ENCODE results near the gene EPB41L3.

The EPB41L3 gene

DNA sequence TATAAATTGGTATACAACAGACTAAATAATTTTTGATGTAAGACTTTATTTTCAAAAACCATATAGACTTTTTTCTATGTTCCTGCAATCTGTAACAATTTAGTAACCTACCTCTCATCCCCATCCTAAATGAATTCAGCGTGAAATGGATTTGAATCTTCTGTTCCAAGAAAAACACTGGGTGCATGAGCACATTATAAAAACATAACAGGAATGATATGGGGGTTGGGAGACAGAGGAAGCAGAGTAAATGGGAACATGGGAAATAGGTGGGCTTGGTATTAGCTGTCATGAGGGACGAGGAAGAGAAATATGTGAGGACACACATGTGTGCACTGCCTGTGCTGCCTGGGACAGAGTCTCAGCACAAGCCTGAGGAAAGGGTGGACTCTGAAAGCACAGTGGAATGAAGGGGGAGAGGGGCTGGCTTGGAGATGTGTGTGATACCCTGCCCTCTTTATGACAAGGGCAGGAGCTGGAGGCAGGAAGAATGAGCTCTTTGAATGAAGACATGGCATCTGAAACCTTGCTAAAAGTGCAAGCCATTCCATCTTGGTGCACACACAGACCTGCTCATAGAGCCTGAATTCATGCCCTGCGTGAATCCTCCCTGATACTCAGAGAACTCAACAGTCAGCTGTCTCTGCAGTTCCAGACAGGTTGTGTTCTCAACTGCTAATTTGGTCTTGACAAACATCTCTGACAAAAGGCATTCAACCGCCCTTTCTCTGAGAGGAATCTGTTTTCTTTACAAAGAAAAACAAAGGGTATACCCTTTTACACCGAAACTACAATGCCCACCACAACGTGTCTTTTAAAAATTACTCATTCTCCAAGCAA is 66.6 kb downstream of the EPB41L3 start:
- H3K4me1 Mint-ChIP-seq = no peaks in the 10 kb centered on the region
- ATAC-seq (replicated peaks; ENCODE audit: extremely low read depth, poor library complexity, severe bottlenecking) = no peak
- H3K9me3 Mint-ChIP-seq = no peaks in the 10 kb centered on the region
- H3K27ac Mint-ChIP-seq (ENCODE audit: low read depth) = no peak overlapping the region
- no peaks in the 10 kb centered on the region for H3K36me3 Mint-ChIP-seq (ENCODE audit: insufficient read depth)
- DNase-seq (ENCODE audit: low spot score in 2 of 2) = no peak
- no peak overlapping the region for H3K4me3 Mint-ChIP-seq
- H3K27me3 Mint-ChIP-seq = peaks cover 9% of the 10 kb centered on the region

DNA sequence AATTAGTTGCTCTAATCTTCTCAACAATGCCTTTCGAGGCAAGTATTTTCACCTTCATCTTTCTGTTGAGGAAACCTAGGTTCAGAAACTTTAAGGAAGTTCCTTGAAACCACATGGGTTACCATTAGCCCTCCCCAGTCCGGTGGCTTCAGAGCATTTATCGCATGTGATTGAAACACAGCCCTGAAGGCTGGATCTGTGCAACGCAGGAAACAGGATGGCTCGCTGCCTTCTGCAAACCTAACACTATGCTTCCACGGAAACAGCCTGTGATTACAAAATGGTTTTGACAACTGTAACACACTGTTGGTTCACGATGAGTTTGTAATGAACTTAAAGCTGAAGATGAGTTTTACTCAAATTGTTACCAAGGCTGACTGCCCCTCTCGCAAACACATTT is 68.5 kb downstream of the EPB41L3 start:
- DNase-seq (ENCODE audit: low spot score in 2 of 2) (no peak), ATAC-seq (replicated peaks; ENCODE audit: extremely low read depth, poor library complexity, severe bottlenecking) (peak; percentile 24)
- Mint-ChIP-seq H3K36me3 (ENCODE audit: insufficient read depth) (no peaks in the 10 kb centered on the region), H3K9me3 (no peaks in the 10 kb centered on the region), H3K27ac (ENCODE audit: low read depth) (no peak overlapping the region), H3K27me3 (peaks cover 11% of the 10 kb centered on the region), H3K4me1 (no peaks in the 10 kb centered on the region), H3K4me3 (no peak overlapping the region)

DNA sequence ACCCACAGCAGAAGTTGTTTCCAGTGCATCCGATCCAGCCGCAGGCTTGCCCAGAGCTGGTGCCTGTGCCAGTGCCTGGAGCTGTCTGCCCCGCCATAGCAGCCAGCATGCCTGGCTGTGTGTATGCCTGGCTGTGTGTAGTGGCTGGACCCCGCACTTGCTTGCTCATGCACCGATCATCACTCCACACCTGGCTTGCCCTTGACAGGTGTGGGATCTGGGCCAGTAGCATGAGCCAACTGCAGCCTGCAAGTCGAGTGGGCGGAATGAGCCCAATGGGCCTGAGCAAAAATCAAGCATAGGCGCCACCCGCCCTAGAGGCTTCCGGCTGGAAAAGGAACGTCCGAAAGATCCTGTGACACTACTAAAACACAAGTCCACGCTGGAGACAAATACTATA is 74.5 kb downstream of the EPB41L3 start:
- Mint-ChIP-seq H3K9me3 (no peaks in the 10 kb centered on the region), H3K36me3 (ENCODE audit: insufficient read depth) (no peaks in the 10 kb centered on the region), H3K27me3 (peaks cover 12% of the 10 kb centered on the region), H3K27ac (ENCODE audit: low read depth) (no peak overlapping the region), H3K4me1 (no peaks in the 10 kb centered on the region), H3K4me3 (no peak overlapping the region)
- DNase-seq (ENCODE audit: low spot score in 2 of 2) (no peak), ATAC-seq (replicated peaks; ENCODE audit: extremely low read depth, poor library complexity, severe bottlenecking) (no peak)

DNA sequence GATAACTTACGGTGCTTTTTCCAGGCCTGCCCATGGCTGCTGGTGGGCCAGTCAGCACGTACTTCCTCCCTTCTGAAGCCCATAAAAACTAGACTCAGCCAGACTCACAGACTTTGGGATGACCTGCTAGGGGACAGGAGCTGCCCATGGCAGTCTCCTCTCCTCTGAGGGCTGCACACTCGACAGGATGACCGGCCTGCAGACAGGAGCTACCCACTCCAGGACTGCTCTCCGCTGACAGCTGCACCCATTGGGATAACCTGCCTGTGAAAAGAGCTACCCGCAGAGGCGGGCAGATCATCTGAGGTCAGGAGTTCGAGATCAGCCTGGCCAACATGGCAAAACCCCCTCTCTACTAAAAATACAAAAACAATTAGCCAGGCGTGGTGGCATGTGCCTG is 75.4 kb downstream of the EPB41L3 start:
- H3K27me3 Mint-ChIP-seq = peaks cover 12% of the 10 kb centered on the region
- no peak overlapping the region for H3K4me3 Mint-ChIP-seq
- no peak for DNase-seq (ENCODE audit: low spot score in 2 of 2)
- no peaks in the 10 kb centered on the region for H3K4me1 Mint-ChIP-seq
- H3K9me3 Mint-ChIP-seq = no peaks in the 10 kb centered on the region
- no peaks in the 10 kb centered on the region for H3K36me3 Mint-ChIP-seq (ENCODE audit: insufficient read depth)
- ATAC-seq (replicated peaks; ENCODE audit: extremely low read depth, poor library complexity, severe bottlenecking) = no peak
- H3K27ac Mint-ChIP-seq (ENCODE audit: low read depth) = no peak overlapping the region

DNA sequence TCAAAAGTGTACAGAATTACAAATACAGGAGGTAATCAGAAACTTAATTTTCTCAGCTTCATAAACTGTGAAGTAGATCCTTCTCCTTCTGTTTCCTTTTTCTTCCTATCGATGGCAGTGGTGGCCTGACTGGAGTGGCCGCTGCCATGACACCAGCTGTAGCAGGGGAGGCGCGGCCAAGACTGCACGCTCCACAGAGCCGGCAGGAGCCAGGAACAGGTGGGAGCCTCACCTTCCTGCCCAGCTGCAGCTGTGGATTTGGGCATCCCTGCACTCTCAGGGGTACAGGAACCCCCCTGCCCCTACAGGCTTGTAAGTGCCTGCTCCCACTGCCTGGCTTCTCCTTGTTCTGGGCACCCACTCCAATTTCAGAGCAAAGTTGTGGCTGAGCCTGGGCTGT is 76.1 kb downstream of the EPB41L3 start:
- Mint-ChIP-seq H3K4me1 (no peaks in the 10 kb centered on the region), H3K27me3 (peaks cover 12% of the 10 kb centered on the region), H3K9me3 (no peaks in the 10 kb centered on the region)

DNA sequence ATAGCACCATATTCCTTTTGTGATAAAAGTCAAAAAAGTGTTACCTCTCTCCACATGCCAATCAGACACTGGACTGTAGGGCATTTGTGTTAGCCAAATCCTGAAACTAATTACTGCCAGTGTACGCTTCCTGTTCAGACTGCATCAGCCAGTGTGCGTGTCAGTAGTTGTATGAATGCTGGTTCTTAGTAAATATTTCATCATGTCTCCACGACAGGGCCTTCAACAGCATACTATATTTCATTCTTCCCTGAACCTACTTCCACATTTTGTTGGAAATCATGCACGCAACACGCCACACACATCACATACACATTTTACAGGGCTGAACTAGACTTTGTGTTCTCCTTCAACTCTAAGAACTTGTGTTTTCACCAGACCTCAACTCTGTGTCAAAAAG is 77.5 kb downstream of the EPB41L3 start:
- no peak overlapping the region for H3K4me3 Mint-ChIP-seq
- H3K36me3 Mint-ChIP-seq (ENCODE audit: insufficient read depth) = no peaks in the 10 kb centered on the region
- H3K27ac Mint-ChIP-seq (ENCODE audit: low read depth) = no peak overlapping the region
- ATAC-seq (replicated peaks; ENCODE audit: extremely low read depth, poor library complexity, severe bottlenecking) (no peak), DNase-seq (ENCODE audit: low spot score in 2 of 2) (no peak)
- H3K9me3 Mint-ChIP-seq = no peaks in the 10 kb centered on the region
- H3K4me1 Mint-ChIP-seq = no peaks in the 10 kb centered on the region
- peaks cover 11% of the 10 kb centered on the region for H3K27me3 Mint-ChIP-seq

More for the DNA sequence above, 76.1 kb downstream of the EPB41L3 start:
- DNase-seq (ENCODE audit: low spot score in 2 of 2) (no peak), ATAC-seq (replicated peaks; ENCODE audit: extremely low read depth, poor library complexity, severe bottlenecking) (no peak)
- Mint-ChIP-seq H3K36me3 (ENCODE audit: insufficient read depth) (no peaks in the 10 kb centered on the region), H3K4me3 (no peak overlapping the region), H3K27ac (ENCODE audit: low read depth) (no peak overlapping the region)

DNA sequence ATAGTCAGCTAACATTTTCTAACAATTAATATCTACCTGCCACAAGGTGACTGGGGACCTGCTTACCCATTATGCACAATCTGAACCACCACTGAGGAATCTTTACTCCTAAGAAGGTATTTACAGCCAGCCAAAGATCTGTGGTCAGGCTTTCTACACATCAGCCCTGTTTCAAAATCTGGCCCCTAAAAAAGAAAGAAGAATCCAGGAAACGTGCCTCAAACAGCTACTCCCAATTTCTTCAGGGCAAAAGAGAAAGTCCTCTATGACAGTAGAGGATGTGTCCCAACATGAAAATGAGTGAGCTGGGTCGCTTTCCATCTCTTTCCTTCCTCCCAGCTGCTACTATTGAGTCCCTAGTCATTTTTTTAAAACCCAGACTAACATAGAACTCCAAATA is 79.5 kb downstream of the EPB41L3 start:
- Mint-ChIP-seq H3K9me3 (no peaks in the 10 kb centered on the region), H3K4me1 (no peaks in the 10 kb centered on the region), H3K4me3 (no peak overlapping the region), H3K27me3 (no peaks in the 10 kb centered on the region), H3K27ac (ENCODE audit: low read depth) (no peak overlapping the region), H3K36me3 (ENCODE audit: insufficient read depth) (no peaks in the 10 kb centered on the region)
- DNase-seq (ENCODE audit: low spot score in 2 of 2) (no peak), ATAC-seq (replicated peaks; ENCODE audit: extremely low read depth, poor library complexity, severe bottlenecking) (no peak)

DNA sequence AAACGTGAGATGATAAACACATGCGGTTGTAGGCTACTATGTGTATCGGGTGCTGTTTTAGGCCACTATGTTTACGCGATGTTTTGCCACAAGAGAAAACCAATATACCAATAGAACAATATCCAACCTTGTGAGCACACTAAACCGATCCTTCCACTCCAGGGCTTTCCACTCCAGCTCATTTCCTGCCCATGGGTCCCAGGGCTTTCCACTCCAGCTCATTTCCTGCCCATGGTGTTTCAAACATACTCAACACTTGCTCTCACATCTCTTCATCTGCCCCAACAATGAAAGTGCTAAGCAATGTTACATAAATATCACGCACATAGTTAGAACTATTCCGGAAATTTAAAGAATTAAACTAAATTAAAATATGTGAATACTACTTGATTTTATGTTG is 80.0 kb downstream of the EPB41L3 start:
- DNase-seq (ENCODE audit: low spot score in 2 of 2) (no peak), ATAC-seq (replicated peaks; ENCODE audit: extremely low read depth, poor library complexity, severe bottlenecking) (no peak)
- H3K36me3 Mint-ChIP-seq (ENCODE audit: insufficient read depth) = no peaks in the 10 kb centered on the region
- H3K4me1 Mint-ChIP-seq = no peaks in the 10 kb centered on the region
- H3K27me3 Mint-ChIP-seq = no peaks in the 10 kb centered on the region
- no peak overlapping the region for H3K27ac Mint-ChIP-seq (ENCODE audit: low read depth)
- H3K9me3 Mint-ChIP-seq = no peaks in the 10 kb centered on the region
- no peak overlapping the region for H3K4me3 Mint-ChIP-seq

DNA sequence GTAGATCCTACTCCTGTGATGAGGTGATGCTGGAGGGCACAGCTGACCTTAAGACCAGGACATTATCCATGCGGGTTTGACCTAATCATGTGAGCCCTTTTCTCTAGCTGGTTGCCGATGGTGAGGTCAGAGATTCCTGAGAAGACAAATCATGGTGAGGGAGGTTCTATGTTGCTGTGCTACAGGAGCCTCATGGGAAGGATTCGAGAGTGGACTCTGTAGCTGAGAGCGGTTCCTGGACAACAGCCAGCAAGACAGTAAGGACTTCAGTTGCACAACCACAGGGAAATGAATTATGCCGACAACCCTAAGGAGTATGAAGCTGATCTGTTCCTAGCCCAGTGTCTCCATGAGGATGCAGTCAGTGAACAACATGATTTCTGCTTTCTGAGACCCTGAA is 80.4 kb downstream of the EPB41L3 start:
- no peaks in the 10 kb centered on the region for H3K9me3 Mint-ChIP-seq
- no peaks in the 10 kb centered on the region for H3K36me3 Mint-ChIP-seq (ENCODE audit: insufficient read depth)
- no peaks in the 10 kb centered on the region for H3K27me3 Mint-ChIP-seq
- H3K27ac Mint-ChIP-seq (ENCODE audit: low read depth) = no peak overlapping the region
- no peak overlapping the region for H3K4me3 Mint-ChIP-seq
- no peaks in the 10 kb centered on the region for H3K4me1 Mint-ChIP-seq
- no peak for ATAC-seq (replicated peaks; ENCODE audit: extremely low read depth, poor library complexity, severe bottlenecking)
- no peak for DNase-seq (ENCODE audit: low spot score in 2 of 2)

DNA sequence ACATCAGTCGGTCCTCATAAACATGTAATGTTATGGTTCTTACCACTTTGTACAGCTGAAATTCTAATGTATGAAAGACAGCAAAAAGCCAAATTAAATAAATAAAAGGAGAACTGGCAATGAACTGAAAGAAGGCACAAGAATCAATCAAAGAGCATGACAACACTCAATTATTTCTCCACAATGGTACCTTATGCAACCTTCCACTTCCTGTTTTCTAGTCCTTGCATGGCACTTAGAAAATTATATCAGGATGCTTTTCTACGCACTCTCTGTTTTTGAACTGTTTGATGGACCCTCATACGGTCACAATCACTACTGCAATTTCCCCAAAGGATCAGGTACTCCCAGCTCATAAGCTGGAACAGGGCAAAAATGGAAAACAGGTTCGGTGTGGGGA is 81.6 kb downstream of the EPB41L3 start:
- Mint-ChIP-seq H3K27me3 (no peaks in the 10 kb centered on the region), H3K27ac (ENCODE audit: low read depth) (no peak overlapping the region), H3K4me3 (no peak overlapping the region), H3K4me1 (no peaks in the 10 kb centered on the region), H3K36me3 (ENCODE audit: insufficient read depth) (no peaks in the 10 kb centered on the region), H3K9me3 (no peaks in the 10 kb centered on the region)
- ATAC-seq (replicated peaks; ENCODE audit: extremely low read depth, poor library complexity, severe bottlenecking) (no peak), DNase-seq (ENCODE audit: low spot score in 2 of 2) (no peak)

DNA sequence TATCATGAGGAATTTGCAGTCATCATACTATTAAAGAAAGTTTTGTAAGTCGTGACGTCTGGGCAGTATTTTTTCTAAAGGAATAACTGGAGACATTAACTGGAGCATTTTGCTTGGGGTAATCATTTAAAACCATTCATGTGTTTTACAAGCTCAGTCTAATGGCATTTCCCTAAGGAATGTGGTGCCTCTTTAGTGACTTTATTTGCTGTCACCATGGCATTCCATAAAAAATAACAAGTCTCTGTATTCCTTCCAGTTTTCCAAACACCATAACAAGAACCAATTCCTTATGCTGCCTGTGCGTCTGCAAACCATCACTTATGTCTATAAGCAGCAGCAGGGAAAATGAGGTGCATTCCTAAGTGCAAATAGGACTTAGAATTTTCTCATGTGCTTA is 82.8 kb downstream of the EPB41L3 start:
- DNase-seq (ENCODE audit: low spot score in 2 of 2) = no peak
- H3K27ac Mint-ChIP-seq (ENCODE audit: low read depth) = no peak overlapping the region
- H3K36me3 Mint-ChIP-seq (ENCODE audit: insufficient read depth) = no peaks in the 10 kb centered on the region
- no peak overlapping the region for H3K4me3 Mint-ChIP-seq
- H3K9me3 Mint-ChIP-seq = no peaks in the 10 kb centered on the region
- ATAC-seq (replicated peaks; ENCODE audit: extremely low read depth, poor library complexity, severe bottlenecking) = no peak
- H3K27me3 Mint-ChIP-seq = no peaks in the 10 kb centered on the region
- H3K4me1 Mint-ChIP-seq = no peaks in the 10 kb centered on the region

DNA sequence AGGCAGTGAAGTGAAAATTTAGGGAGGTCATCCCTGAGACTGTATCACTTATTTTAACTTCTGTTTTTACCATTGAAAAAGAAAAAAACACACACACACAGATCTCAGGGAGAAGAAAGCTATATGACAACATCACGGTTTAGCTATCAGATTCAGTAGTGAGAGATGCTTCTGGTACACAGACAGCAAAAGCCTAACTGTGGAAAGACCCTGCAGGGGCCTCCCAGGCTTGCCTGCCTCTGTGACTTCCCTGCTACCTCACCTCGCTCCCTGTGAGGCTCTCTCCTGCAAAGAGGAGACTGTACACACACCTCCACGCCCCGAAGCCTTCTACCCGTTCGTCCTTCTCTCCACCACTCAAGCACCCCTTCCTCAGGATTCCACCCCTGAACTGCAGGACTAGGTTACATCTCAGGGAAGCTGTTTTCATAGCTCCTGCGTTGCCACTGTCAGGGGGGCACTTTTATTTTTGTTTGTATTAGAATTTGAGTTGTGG is 86.3 kb downstream of the EPB41L3 start:
- Mint-ChIP-seq H3K9me3 (no peaks in the 10 kb centered on the region), H3K4me1 (no peaks in the 10 kb centered on the region), H3K4me3 (peak overlapping the region; percentile 36), H3K27ac (ENCODE audit: low read depth) (no peak overlapping the region), H3K27me3 (peaks cover 15% of the 10 kb centered on the region), H3K36me3 (ENCODE audit: insufficient read depth) (no peaks in the 10 kb centered on the region)
- ATAC-seq (replicated peaks; ENCODE audit: extremely low read depth, poor library complexity, severe bottlenecking) (no peak), DNase-seq (ENCODE audit: low spot score in 2 of 2) (no peak)

DNA sequence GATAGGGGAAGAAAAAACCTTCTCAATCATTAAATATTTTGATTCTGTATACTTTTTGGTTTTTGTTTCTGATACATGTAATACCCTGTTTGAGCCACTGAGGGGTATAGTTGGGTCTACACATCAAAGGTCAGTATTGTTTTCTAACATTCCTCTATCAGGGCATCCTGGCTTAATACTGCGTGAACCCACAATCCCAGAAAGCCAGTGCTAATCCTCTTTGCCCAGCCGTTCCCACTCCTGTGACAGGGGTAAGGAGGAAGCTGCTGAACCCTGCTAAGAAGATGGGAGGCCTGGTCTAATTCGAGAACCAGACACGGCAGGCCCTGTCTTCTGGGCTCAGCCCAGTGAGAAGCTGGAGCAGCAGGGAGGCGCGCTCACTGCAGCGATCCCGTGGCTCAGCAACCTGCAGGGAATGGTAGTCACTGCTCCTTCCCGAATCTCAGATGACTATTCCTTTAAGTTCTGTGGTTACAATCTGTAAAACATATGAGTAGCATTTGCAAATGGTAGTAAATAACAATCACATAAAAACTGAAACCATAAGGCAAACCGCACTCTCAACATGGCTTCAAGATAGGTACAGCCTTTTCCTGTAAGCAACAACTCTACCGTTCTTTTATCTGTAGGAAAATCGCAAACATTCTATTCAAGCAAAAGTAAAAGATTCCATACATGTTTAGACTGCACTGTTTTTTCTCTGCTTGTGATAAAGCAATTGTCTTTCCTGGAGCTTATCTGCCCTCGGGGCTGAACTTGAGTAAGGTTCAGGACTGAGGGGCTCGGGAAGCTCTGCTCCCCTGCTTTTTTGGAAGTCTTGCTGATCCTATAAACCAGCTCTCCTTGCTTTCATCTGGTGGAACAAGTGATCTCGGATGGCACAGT is 87.0 kb downstream of the EPB41L3 start:
- Mint-ChIP-seq H3K27me3 (peaks cover 15% of the 10 kb centered on the region), H3K27ac (ENCODE audit: low read depth) (peak overlapping the region; percentile 41)

More for the DNA sequence above, 87.0 kb downstream of the EPB41L3 start:
- Mint-ChIP-seq H3K4me3 (peak overlapping the region; percentile 52), H3K4me1 (no peaks in the 10 kb centered on the region), H3K9me3 (no peaks in the 10 kb centered on the region), H3K36me3 (ENCODE audit: insufficient read depth) (no peaks in the 10 kb centered on the region)
- DNase-seq (ENCODE audit: low spot score in 2 of 2) = no peak
- ATAC-seq (replicated peaks; ENCODE audit: extremely low read depth, poor library complexity, severe bottlenecking) = peak; percentile 41

All from central memory CD8-positive, alpha-beta T cell (primary cell).